D721Med (cell line): ENCODE measurements around the gene NGDN.

ENCODE experiments used
- DNase-seq: peaks from one replicate; pipeline ENCODE4 v3.0.0; 2011; ENCODE audit warnings: low spot score; ENCODE audit not compliant: insufficient read length
- FAIRE-seq: peaks from 2 replicates; lab custom pipeline; 2011; peaks lifted over from hg19 to GRCh38; lab: Jason Lieb, UNC
- TF ChIP-seq, protein P1 (sequence below): IDR thresholded peaks from 2 replicates; pipeline ENCODE4 v1.5.1; 2012; ENCODE audit warnings: mild to moderate bottlenecking, control low read depth; ENCODE audit not compliant: insufficient read depth; ENCODE audit errors: missing control alignments

The NGDN gene

DNA sequence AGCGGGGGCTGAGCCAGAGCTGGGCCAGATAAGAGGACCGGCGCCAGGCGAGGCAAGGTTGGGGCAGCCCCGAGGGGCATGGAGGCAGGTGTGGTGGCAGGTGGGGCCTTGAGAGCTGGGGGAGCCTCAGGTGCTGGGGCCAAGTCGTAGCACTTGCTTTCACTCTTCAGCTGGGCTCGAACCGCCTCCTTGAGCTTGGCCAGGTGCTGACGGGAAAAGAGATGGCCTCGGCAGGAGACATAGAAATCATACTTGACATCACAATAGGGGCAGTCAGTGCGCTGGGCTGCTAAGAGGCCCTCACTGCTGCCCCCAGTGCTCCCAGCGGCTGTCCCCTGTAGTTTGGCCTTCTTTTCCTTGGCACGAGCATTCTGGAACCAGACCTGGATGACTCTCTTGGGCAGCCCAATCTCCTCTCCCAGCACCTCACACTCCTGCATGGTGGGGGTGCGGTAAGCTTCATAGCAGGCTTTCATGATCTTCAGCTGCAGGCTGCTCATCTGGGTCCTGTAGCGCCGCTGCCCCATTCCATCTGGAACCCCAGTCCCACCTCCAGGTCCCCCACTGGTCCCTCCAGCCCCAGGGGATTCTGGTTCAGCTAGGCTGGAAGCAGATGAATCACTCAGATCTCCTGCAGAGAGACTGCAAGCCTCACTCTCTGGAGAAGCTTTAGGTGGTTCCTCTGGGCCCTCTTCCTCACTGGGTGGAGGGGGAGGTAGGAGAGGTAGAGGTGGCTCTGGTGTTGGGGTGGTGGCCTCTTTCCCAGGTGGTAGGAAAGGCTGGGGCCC lies 53.9 kb downstream of the NGDN start:
- no peak for FAIRE-seq
- TF ChIP-seq, protein P1, sequence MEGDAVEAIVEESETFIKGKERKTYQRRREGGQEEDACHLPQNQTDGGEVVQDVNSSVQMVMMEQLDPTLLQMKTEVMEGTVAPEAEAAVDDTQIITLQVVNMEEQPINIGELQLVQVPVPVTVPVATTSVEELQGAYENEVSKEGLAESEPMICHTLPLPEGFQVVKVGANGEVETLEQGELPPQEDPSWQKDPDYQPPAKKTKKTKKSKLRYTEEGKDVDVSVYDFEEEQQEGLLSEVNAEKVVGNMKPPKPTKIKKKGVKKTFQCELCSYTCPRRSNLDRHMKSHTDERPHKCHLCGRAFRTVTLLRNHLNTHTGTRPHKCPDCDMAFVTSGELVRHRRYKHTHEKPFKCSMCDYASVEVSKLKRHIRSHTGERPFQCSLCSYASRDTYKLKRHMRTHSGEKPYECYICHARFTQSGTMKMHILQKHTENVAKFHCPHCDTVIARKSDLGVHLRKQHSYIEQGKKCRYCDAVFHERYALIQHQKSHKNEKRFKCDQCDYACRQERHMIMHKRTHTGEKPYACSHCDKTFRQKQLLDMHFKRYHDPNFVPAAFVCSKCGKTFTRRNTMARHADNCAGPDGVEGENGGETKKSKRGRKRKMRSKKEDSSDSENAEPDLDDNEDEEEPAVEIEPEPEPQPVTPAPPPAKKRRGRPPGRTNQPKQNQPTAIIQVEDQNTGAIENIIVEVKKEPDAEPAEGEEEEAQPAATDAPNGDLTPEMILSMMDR: no peak
- no peak for DNase-seq

DNA sequence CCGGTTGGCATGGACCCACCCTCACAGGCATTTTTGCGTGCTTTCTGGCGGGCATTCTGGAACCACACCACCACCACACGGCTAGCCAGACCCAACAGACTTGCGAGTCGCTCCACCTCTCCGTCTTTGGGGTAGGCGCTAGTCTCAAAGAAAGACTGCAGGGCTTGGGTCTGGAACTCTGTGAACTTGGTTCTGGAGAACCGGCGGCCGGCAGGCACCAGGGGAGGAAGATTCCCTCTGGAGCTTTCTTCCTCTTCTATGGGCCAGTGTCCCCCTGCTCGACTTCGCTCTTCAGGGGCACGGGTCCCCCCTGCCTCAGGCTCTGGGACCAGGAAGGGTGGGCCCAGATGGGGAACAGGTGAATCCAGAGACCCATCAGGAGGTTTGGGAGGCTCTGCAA lies 55.5 kb downstream of the NGDN start:
- TF ChIP-seq, protein P1: no peak
- FAIRE-seq: no peak
- DNase-seq: no peak

DNA sequence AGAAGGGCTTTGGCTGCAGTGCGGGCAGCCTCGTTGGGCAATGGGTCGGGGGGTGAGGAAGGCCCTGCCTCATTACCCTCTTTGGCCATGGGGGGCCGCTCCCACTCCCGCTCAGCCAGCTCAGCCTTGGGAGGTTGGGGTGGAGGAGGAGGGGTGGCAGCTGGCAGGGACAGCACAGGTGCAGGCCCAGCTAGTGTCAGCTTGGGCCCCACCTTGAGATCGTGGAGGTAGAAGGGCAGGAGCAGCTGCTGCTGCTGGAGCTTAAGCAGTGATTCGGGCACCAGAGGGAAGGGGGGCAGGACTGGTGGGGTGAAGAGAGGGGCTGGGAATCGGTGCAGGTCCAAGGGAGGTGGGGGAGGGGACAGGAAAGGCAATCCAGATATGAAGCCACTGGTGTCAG lies 56.1 kb downstream of the NGDN start:
- FAIRE-seq (no peak), DNase-seq (no peak)
- TF ChIP-seq, protein P1: no peak
